Natural killer cell treated with Interleukin-12 subunit alpha and Interleukin-12 subunit beta and Interleukin-15 and Interleukin-18, amount 100 ng/mL, for 72 hours (primary cell): ENCODE measurements around the gene OSBPL3. TPM values are rescaled to one million over a fixed set of nuclear protein-coding genes. Genes with fewer than 3 reads are reported as not detected.
A peak's percentile ranks its signal among the peaks of the same experiment; 100 is the strongest.

ENCODE experiments used
- ATAC-seq, 2 donors: fragments of 150-1000 bp; cut with Tn5 transposase in 1 of 2; sonication (Bioruptor Pico), chemical (Tn5 transposase) in 1 of 2; 2 replicates each; pipeline ENCODE4 v1.10.0; 2021
- DNase-seq: peaks from one replicate; pipeline ENCODE4 v3.0.0; 2022; ENCODE audit warnings: low spot score
- H3K27ac Mint-ChIP-seq, 2 donors: 1 replicate in 1 of 2; 2 replicates in 1 of 2; pipeline ENCODE4 v1.8.0; 2022; ENCODE audit warnings: mixed read lengths in 2 of 2, mild to moderate bottlenecking in 1 of 2, moderate library complexity in 1 of 2
- H3K27me3 Mint-ChIP-seq, 2 donors: 1 replicate in 1 of 2; 2 replicates in 1 of 2; pipeline ENCODE4 v1.8.0; 2022; ENCODE audit warnings: mixed read lengths in 2 of 2
- H3K36me3 Mint-ChIP-seq: one replicate; pipeline ENCODE4 v1.8.0; 2022; ENCODE audit warnings: mixed read lengths
- H3K4me1 Mint-ChIP-seq, 2 donors: 1 replicate in 1 of 2; 2 replicates in 1 of 2; pipeline ENCODE4 v1.8.0; 2022; ENCODE audit warnings: low read depth in 2 of 2, mixed read lengths in 2 of 2, mild to moderate bottlenecking in 1 of 2
- H3K4me3 Mint-ChIP-seq: one replicate; pipeline ENCODE4 v1.8.0; 2022; ENCODE audit warnings: mixed read lengths
- H3K9me3 Mint-ChIP-seq: 2 replicates; pipeline ENCODE4 v1.8.0; 2022; ENCODE audit warnings: mixed read lengths
- total RNA-seq, 2 donors: library from RNA; stranded (reverse); gene quantifications; one replicate each; pipeline ENCODE4 v1.2.3, GENCODE V29; 2022

OSBPL3 gene
- total RNA-seq, 2 donors from 2014 or later = 34.7 to 70.4 TPM

DNA sequence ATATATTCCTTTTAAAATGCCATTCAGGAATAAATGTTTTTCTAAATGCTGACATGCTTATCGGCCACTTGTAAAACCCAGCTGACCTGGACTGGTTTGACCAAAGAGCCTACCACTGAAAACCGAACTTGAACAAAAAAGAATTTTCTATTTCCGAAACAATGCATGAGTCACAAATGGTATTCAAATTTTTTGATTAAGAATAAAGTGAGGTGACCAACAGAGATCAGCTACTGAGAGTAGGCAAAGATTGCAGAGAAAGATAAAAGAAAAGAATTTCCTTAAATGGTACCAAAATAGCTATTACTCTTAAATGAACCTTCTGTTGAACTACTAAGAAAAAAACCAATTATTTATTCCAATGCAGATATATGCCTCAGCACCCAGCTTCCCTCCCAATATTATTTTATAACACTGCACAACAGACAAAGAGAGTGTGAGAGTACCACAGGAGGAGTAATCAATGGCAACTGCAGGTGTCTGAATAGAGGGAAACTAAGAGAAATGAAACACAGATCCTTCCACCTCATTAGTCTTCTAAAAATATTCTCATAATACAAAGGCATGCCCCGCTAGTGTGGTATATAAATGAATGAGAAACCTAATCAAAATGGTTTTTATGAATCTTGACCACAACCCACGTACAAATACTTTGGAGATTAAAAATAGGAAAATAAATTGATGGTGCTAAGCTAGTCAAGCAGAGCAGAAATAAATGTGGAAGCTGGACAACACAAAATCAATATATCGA, 20.1 kb downstream of the OSBPL3 start:
- H3K36me3 Mint-ChIP-seq = no peaks in the 10 kb centered on the region
- no peak overlapping the region for H3K4me3 Mint-ChIP-seq
- peaks cover 57 to 83% of the 10 kb centered on the region in 2 donors for H3K4me1 Mint-ChIP-seq
- H3K27me3 Mint-ChIP-seq = no peaks in the 10 kb centered on the region
- ATAC-seq (no peak), DNase-seq (no peak)
- no peaks in the 10 kb centered on the region for H3K9me3 Mint-ChIP-seq
- H3K27ac Mint-ChIP-seq = peak overlapping the region in 1 of 2 donors; percentile 67

- H3K27me3 Mint-ChIP-seq = no peaks in the 10 kb centered on the region
- peaks cover 54 to 79% of the 10 kb centered on the region in 2 donors for H3K4me1 Mint-ChIP-seq
- ATAC-seq = no peak
- H3K9me3 Mint-ChIP-seq = no peaks in the 10 kb centered on the region
- DNase-seq = no peak
- H3K4me3 Mint-ChIP-seq = no peak overlapping the region
- no peaks in the 10 kb centered on the region for H3K36me3 Mint-ChIP-seq
- H3K27ac Mint-ChIP-seq = peak overlapping the region in 1 of 2 donors; percentile 2
Measured at GRCh38 chr7:24958399-24958798, 21.6 kb downstream of the OSBPL3 start.

DNA sequence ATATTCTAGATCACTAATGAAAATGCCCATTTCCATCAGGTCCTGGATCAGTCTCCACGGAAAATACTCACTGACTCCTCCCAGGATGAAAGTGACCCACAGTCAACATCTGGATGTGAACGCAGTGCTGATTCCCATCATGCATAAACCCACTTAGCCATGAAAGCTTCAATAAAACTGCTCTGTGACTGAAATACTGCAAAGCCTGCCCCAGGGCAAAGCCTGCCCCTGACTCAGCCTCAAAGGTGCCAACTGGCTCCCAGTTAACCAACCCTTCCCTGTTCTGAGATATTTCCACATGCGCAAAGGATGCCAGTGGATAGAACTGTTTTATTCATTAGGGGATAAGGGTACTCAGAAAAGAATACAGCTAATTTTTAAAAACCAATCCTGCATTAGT, 24.0 kb downstream of the OSBPL3 start:
- H3K4me1 Mint-ChIP-seq = peaks cover 47 to 69% of the 10 kb centered on the region in 2 donors
- H3K27ac Mint-ChIP-seq = peak overlapping the region in 1 of 2 donors; percentile 26
- DNase-seq (no peak), ATAC-seq (no peak)
- no peaks in the 10 kb centered on the region for H3K9me3 Mint-ChIP-seq
- no peaks in the 10 kb centered on the region for H3K36me3 Mint-ChIP-seq
- no peak overlapping the region for H3K4me3 Mint-ChIP-seq
- no peaks in the 10 kb centered on the region for H3K27me3 Mint-ChIP-seq

DNA sequence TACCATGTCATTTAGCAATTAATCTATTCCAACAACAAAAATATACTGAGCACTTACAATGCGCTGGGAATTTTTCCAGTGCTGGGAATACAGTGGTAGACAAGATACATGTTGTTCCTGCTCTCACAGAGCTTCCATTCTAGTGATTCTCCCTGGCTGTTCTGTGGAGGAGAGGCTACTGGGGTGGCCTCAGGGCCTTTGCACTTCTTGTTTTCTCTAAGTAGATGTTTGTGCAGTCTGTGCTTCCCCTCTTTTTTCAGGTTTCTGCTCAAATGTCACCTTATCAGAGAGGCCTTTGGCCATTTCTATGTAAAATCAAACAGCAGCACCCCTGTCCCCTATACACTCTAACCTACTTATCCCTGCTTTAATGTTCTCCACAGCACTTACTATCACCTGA, 24.7 kb downstream of the OSBPL3 start:
- no peak for ATAC-seq
- Mint-ChIP-seq H3K4me3 (no peak overlapping the region), H3K4me1 (peaks cover 43 to 69% of the 10 kb centered on the region in 2 donors), H3K9me3 (no peaks in the 10 kb centered on the region), H3K27me3 (no peaks in the 10 kb centered on the region), H3K36me3 (no peaks in the 10 kb centered on the region), H3K27ac (no peak overlapping the region)
- no peak for DNase-seq

- Mint-ChIP-seq H3K9me3 (no peaks in the 10 kb centered on the region), H3K27ac (no peak overlapping the region), H3K27me3 (no peaks in the 10 kb centered on the region), H3K4me3 (no peak overlapping the region), H3K36me3 (no peaks in the 10 kb centered on the region), H3K4me1 (peaks cover 45 to 68% of the 10 kb centered on the region in 2 donors)
- ATAC-seq (no peak), DNase-seq (no peak)
Measured at GRCh38 chr7:24952464-24952863, 27.5 kb downstream of the OSBPL3 start.

DNA sequence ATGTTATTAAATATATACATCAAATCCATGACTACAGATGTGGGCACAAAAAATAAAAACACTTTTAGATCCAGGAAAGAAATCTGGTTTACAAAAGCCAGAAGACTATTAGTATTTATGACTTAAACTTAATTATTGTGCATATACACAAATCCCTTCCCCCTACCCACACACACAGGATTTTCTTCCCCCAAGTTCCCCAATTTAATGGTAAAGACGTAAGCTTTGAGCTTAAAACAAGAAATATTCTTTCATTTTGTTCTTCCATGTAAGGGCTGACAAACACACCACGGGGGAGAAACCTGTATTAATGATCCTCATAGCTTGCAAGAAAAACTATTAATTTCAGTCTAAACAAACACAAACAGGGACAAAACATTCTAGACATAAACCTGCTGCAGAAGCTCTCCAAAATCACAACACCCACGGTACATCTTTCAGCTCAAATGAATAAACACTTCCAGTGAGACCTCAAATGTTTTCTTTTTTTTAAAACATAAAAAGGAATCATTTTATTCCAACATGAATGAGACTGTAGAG, 28.5 kb downstream of the OSBPL3 start:
- Mint-ChIP-seq H3K4me3 (no peak overlapping the region), H3K4me1 (peaks cover 49 to 67% of the 10 kb centered on the region in 2 donors), H3K36me3 (no peaks in the 10 kb centered on the region), H3K27ac (no peak overlapping the region), H3K9me3 (no peaks in the 10 kb centered on the region), H3K27me3 (no peaks in the 10 kb centered on the region)
- DNase-seq (no peak), ATAC-seq (no peak)

- Mint-ChIP-seq H3K27ac (peak overlapping the region; percentile 26 to 81), H3K4me3 (peak overlapping the region; percentile 41), H3K27me3 (no peaks in the 10 kb centered on the region), H3K9me3 (peaks cover 3% of the 10 kb centered on the region), H3K36me3 (no peaks in the 10 kb centered on the region), H3K4me1 (peaks cover 58 to 68% of the 10 kb centered on the region in 2 donors)
- DNase-seq (no peak), ATAC-seq (no peak)
Measured at GRCh38 chr7:24949884-24950283, 30.1 kb downstream of the OSBPL3 start.

DNA sequence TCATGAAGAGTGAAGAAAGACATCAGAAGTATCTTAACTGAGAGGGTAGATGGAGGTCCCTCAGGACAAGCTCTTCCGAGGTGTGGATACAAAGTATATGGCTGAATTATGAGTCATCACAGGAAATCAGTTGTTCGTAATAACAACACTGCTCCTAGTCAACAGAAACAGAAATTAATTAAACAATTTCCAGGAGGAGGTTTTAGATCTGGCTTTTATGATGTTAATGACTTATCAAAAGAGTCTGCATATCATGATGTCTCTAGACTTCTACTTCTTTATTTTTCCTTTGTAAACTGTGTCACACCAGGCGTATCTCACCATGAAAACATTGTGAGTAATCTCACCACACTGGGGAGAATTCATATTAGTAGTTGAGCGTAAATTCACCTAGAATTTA, 31.2 kb downstream of the OSBPL3 start:
- Mint-ChIP-seq H3K4me1 (peaks cover 49 to 59% of the 10 kb centered on the region in 2 donors), H3K27me3 (no peaks in the 10 kb centered on the region), H3K36me3 (no peaks in the 10 kb centered on the region), H3K9me3 (peaks cover 3% of the 10 kb centered on the region), H3K27ac (peak overlapping the region; percentile 26 to 81), H3K4me3 (peak overlapping the region; percentile 41)
- DNase-seq (no peak), ATAC-seq (peak in 1 of 2 donors; percentile 88)

DNA sequence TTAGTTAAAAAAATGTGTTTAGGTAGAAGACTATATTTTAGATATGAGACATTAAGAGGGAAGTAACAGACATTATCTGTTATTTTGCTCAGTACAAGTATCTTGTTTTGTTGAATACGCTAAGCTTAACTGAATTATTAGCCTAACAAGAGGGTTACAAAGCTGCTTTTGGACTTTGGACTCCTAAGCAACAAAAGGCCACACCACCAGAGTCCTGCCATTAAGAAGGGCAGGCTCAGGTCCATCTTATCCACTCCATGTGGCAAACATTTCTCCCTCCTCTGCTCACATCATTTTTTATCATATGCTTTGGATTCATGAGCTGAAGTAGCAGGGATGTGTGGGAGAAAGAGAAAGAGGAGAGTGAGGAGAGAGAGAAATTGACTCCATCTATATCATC, 33.5 kb downstream of the OSBPL3 start:
- H3K27me3 Mint-ChIP-seq = no peaks in the 10 kb centered on the region
- ATAC-seq = no peak
- H3K36me3 Mint-ChIP-seq = no peaks in the 10 kb centered on the region
- H3K4me3 Mint-ChIP-seq = no peak overlapping the region
- no peak for DNase-seq
- H3K9me3 Mint-ChIP-seq = peaks cover 3% of the 10 kb centered on the region
- H3K4me1 Mint-ChIP-seq = peaks cover 50 to 68% of the 10 kb centered on the region in 2 donors
- H3K27ac Mint-ChIP-seq = peak overlapping the region in 1 of 2 donors; percentile 82

DNA sequence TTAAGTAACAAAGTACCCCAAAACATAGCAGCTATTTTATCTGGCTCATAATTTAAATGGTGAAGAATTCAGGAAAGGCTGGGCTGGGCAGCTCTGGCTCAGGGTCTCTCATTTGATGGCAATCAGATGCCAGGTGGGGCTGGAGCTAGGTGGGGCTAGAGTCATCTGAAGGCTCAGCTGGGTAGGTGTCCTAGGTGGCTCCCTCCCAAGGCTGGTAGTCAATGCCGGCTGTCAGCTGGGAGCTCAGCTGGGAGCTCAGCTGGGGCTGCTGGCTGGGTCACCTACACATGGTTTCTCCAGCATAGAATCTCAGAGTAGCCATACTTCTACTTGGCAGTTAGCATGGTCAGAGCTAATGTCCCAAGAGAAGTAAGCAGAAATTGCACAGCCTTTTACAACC, 34.1 kb downstream of the OSBPL3 start:
- peak overlapping the region in 1 of 2 donors; percentile 82 for H3K27ac Mint-ChIP-seq
- DNase-seq = no peak
- H3K36me3 Mint-ChIP-seq = no peaks in the 10 kb centered on the region
- ATAC-seq = no peak
- H3K9me3 Mint-ChIP-seq = peaks cover 3% of the 10 kb centered on the region
- no peaks in the 10 kb centered on the region for H3K27me3 Mint-ChIP-seq
- H3K4me3 Mint-ChIP-seq = no peak overlapping the region
- H3K4me1 Mint-ChIP-seq = peaks cover 53 to 71% of the 10 kb centered on the region in 2 donors

DNA sequence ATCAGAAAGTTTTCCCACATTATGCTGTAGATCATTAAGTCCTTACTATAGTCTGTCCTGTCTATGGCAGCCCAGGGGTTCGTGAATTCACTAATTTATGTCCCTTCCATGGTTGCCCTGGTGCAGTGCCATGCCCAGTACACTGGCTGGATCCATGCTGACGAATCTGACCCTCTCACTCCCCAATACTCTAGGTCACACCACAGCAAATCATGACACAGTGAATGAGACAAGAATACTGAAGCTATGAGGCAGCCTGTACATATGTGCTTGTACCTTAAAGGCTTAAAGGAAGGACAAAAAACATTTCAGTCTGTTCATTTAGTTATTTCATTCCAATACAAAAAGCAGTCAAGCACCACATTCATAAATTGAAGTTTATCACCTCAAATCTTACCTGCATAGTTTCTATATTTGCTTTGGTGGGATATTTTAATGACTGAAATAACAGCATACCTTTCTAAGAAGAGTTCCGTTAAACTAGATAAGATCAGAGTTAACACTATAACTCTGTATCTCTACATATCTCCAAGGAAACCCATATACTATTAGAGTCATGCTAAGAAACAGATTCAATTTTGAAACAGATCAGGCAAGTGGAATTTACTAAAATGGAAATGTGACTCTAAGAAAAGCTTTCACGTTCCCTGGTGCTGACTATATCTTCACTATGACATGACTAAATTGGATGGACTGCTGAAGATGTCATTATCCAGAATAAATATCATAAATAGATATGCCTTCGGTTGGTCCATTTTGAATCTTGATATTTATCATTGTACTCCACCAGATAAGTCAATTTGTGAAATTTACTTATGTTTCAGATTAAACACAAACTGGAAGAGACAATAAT, 36.7 kb downstream of the OSBPL3 start:
- DNase-seq (no peak), ATAC-seq (no peak)
- Mint-ChIP-seq H3K36me3 (no peaks in the 10 kb centered on the region), H3K4me3 (no peak overlapping the region), H3K9me3 (peaks cover 3% of the 10 kb centered on the region), H3K4me1 (peaks cover 51 to 67% of the 10 kb centered on the region in 2 donors), H3K27ac (no peak overlapping the region), H3K27me3 (no peaks in the 10 kb centered on the region)

- H3K4me3 Mint-ChIP-seq = no peak overlapping the region
- DNase-seq (no peak), ATAC-seq (no peak)
- H3K9me3 Mint-ChIP-seq = peaks cover 3% of the 10 kb centered on the region
- H3K4me1 Mint-ChIP-seq = peaks cover 51 to 60% of the 10 kb centered on the region in 2 donors
- no peaks in the 10 kb centered on the region for H3K36me3 Mint-ChIP-seq
- no peaks in the 10 kb centered on the region for H3K27me3 Mint-ChIP-seq
- peak overlapping the region in 1 of 2 donors; percentile 5 for H3K27ac Mint-ChIP-seq
Measured at GRCh38 chr7:24942226-24942625, 37.8 kb downstream of the OSBPL3 start.

GRCh38 chr7:24939416-24939815, 40.6 kb downstream of the OSBPL3 start:
- Mint-ChIP-seq H3K4me3 (peak overlapping the region; percentile 39), H3K4me1 (peaks cover 42 to 60% of the 10 kb centered on the region in 2 donors), H3K36me3 (peaks cover 6% of the 10 kb centered on the region), H3K27me3 (no peaks in the 10 kb centered on the region), H3K27ac (peak overlapping the region in 1 of 2 donors; percentile 68), H3K9me3 (peaks cover 8% of the 10 kb centered on the region)
- no peak for DNase-seq
- no peak for ATAC-seq
